ENCODE data around the gene AMBP. TPM values are rescaled to one million over a fixed set of nuclear protein-coding genes. Genes with fewer than 3 reads are reported as not detected.

Gene AMBP
- total and polyA plus RNA-seq, 2 of the 13 experiments (the other 11 are each of a cell fraction or from before 2014, with no cell fraction given) = 1,510 to 2,580 TPM

- TF ChIP-seq, protein P1, sequence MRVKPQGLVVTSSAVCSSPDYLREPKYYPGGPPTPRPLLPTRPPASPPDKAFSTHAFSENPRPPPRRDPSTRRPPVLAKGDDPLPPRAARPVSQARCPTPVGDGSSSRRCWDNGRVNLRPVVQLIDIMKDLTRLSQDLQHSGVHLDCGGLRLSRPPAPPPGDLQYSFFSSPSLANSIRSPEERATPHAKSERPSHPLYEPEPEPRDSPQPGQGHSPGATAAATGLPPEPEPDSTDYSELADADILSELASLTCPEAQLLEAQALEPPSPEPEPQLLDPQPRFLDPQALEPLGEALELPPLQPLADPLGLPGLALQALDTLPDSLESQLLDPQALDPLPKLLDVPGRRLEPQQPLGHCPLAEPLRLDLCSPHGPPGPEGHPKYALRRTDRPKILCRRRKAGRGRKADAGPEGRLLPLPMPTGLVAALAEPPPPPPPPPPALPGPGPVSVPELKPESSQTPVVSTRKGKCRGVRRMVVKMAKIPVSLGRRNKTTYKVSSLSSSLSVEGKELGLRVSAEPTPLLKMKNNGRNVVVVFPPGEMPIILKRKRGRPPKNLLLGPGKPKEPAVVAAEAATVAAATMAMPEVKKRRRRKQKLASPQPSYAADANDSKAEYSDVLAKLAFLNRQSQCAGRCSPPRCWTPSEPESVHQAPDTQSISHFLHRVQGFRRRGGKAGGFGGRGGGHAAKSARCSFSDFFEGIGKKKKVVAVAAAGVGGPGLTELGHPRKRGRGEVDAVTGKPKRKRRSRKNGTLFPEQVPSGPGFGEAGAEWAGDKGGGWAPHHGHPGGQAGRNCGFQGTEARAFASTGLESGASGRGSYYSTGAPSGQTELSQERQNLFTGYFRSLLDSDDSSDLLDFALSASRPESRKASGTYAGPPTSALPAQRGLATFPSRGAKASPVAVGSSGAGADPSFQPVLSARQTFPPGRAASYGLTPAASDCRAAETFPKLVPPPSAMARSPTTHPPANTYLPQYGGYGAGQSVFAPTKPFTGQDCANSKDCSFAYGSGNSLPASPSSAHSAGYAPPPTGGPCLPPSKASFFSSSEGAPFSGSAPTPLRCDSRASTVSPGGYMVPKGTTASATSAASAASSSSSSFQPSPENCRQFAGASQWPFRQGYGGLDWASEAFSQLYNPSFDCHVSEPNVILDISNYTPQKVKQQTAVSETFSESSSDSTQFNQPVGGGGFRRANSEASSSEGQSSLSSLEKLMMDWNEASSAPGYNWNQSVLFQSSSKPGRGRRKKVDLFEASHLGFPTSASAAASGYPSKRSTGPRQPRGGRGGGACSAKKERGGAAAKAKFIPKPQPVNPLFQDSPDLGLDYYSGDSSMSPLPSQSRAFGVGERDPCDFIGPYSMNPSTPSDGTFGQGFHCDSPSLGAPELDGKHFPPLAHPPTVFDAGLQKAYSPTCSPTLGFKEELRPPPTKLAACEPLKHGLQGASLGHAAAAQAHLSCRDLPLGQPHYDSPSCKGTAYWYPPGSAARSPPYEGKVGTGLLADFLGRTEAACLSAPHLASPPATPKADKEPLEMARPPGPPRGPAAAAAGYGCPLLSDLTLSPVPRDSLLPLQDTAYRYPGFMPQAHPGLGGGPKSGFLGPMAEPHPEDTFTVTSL (CRISPR knock-in tag; IDR thresholded peaks at IDR 0.05; ENCODE audit: borderline replicate concordance) = peak; percentile 45; the same call in 1 of the 2 replicates
- TF ChIP-seq, protein P2, sequence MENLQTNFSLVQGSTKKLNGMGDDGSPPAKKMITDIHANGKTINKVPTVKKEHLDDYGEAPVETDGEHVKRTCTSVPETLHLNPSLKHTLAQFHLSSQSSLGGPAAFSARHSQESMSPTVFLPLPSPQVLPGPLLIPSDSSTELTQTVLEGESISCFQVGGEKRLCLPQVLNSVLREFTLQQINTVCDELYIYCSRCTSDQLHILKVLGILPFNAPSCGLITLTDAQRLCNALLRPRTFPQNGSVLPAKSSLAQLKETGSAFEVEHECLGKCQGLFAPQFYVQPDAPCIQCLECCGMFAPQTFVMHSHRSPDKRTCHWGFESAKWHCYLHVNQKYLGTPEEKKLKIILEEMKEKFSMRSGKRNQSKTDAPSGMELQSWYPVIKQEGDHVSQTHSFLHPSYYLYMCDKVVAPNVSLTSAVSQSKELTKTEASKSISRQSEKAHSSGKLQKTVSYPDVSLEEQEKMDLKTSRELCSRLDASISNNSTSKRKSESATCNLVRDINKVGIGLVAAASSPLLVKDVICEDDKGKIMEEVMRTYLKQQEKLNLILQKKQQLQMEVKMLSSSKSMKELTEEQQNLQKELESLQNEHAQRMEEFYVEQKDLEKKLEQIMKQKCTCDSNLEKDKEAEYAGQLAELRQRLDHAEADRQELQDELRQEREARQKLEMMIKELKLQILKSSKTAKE (CRISPR knock-in tag; IDR thresholded peaks at IDR 0.05; ENCODE audit: borderline replicate concordance) = peak; percentile 89
- TF ChIP-seq ZFY (CRISPR knock-in tag; IDR thresholded peaks at IDR 0.05) = no peak
- 0 out of 2 replicates have a peak, but pooled peaks have one; percentile 63 for TF ChIP-seq PAF1 (CRISPR knock-in tag; IDR thresholded peaks at IDR 0.05)
- peak; percentile 68; the same call in 1 of the 2 replicates for TF ChIP-seq MIER3 (CRISPR knock-in tag; IDR thresholded peaks at IDR 0.05; ENCODE audit: borderline replicate concordance)
- peak; percentile 47; the same call in 1 of the 2 replicates for TF ChIP-seq ZMYM4 (CRISPR knock-in tag; IDR thresholded peaks at IDR 0.05)
- peak; percentile 53; the same call in 1 of the 2 replicates for TF ChIP-seq ZNF230 (CRISPR knock-in tag; IDR thresholded peaks at IDR 0.05)
- TF ChIP-seq ETV5 (CRISPR knock-in tag; IDR thresholded peaks at IDR 0.05; ENCODE audit: borderline replicate concordance) = peak; percentile 95
- TF ChIP-seq, protein P3, sequence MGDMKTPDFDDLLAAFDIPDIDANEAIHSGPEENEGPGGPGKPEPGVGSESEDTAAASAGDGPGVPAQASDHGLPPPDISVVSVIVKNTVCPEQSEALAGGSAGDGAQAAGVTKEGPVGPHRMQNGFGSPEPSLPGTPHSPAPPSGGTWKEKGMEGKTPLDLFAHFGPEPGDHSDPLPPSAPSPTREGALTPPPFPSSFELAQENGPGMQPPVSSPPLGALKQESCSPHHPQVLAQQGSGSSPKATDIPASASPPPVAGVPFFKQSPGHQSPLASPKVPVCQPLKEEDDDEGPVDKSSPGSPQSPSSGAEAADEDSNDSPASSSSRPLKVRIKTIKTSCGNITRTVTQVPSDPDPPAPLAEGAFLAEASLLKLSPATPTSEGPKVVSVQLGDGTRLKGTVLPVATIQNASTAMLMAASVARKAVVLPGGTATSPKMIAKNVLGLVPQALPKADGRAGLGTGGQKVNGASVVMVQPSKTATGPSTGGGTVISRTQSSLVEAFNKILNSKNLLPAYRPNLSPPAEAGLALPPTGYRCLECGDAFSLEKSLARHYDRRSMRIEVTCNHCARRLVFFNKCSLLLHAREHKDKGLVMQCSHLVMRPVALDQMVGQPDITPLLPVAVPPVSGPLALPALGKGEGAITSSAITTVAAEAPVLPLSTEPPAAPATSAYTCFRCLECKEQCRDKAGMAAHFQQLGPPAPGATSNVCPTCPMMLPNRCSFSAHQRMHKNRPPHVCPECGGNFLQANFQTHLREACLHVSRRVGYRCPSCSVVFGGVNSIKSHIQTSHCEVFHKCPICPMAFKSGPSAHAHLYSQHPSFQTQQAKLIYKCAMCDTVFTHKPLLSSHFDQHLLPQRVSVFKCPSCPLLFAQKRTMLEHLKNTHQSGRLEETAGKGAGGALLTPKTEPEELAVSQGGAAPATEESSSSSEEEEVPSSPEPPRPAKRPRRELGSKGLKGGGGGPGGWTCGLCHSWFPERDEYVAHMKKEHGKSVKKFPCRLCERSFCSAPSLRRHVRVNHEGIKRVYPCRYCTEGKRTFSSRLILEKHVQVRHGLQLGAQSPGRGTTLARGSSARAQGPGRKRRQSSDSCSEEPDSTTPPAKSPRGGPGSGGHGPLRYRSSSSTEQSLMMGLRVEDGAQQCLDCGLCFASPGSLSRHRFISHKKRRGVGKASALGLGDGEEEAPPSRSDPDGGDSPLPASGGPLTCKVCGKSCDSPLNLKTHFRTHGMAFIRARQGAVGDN (CRISPR knock-in tag; IDR thresholded peaks at IDR 0.05) = peak; percentile 50; the same call in 1 of the 2 replicates
- TF ChIP-seq CHD4 (IDR thresholded peaks at IDR 0.05; ENCODE audit: borderline replicate concordance, low read length) = 0 out of 2 replicates have a peak, but pooled peaks have one; percentile 74
- peak; percentile 40; the same call in 1 of the 2 replicates for TF ChIP-seq MYC (CRISPR knock-in tag; IDR thresholded peaks at IDR 0.05; ENCODE audit: borderline replicate concordance)
- TF ChIP-seq, protein P4, sequence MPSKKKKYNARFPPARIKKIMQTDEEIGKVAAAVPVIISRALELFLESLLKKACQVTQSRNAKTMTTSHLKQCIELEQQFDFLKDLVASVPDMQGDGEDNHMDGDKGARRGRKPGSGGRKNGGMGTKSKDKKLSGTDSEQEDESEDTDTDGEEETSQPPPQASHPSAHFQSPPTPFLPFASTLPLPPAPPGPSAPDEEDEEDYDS (CRISPR knock-in tag; IDR thresholded peaks at IDR 0.05) = peak; percentile 54; the same call in 1 of the 2 replicates
- peak; percentile 42; the same call in 1 of the 2 replicates for TF ChIP-seq ZGPAT (CRISPR knock-in tag; IDR thresholded peaks at IDR 0.05)
Observed at GRCh38 chr9:114061830-114062474, 16.1 kb downstream of the AMBP start (continued).
